ENCODE results near the gene RNF144B.

The RNF144B gene

GRCh38 chr6:18472941-18473340, 85.8 kb downstream of the RNF144B start:
- Histone ChIP-seq H3K9me3 (ENCODE audit: control insufficient read depth, insufficient read depth, low read length) (no peaks in the 10 kb centered on the region), H3F3A (ENCODE audit: control insufficient read depth, insufficient read depth) (peaks cover 50% of the 10 kb centered on the region), H3K27me3 (ENCODE audit: control insufficient read depth, low read length) (no peaks in the 10 kb centered on the region), H3K36me3 (ENCODE audit: control insufficient read depth, low read length) (peaks cover 9% of the 10 kb centered on the region), H3K9me2 (replicated peaks; ENCODE audit: control insufficient read depth, low read length) (no peaks in the 10 kb centered on the region), H3K4me3 (ENCODE audit: low read length) (no peak overlapping the region), H3K4me2 (ENCODE audit: low read length) (no peak overlapping the region), H3K27ac (ENCODE audit: low read depth, low read length) (no peak overlapping the region), H3K79me2 (ENCODE audit: control insufficient read depth, low read length) (no peaks in the 10 kb centered on the region), H4K20me1 (ENCODE audit: control insufficient read depth, insufficient read depth, low read depth, low read length) (peaks cover 3% of the 10 kb centered on the region; the same call in 1 of the 2 replicates), H3K4me1 (ENCODE audit: control insufficient read depth, low read length) (peaks cover 26% of the 10 kb centered on the region)
- no peak for TF ChIP-seq CTCF (IDR thresholded peaks at IDR 0.05; ENCODE audit: low read depth, low read length, poor library complexity, severe bottlenecking)
- no peak for TF ChIP-seq EZH2phosphoT487 (IDR thresholded peaks at IDR 0.05; ENCODE audit: borderline replicate concordance, low read length)

- TF ChIP-seq EZH2phosphoT487 (IDR thresholded peaks at IDR 0.05; ENCODE audit: borderline replicate concordance, low read length) (no peak), CTCF (IDR thresholded peaks at IDR 0.05; ENCODE audit: low read depth, low read length, poor library complexity, severe bottlenecking) (no peak)
- H3K4me2 ChIP-seq (ENCODE audit: low read length) = no peak overlapping the region
- H3F3A ChIP-seq (ENCODE audit: control insufficient read depth, insufficient read depth) = peaks cover 44% of the 10 kb centered on the region
- H3K79me2 ChIP-seq (ENCODE audit: control insufficient read depth, low read length) = no peaks in the 10 kb centered on the region
- no peaks in the 10 kb centered on the region for H3K27me3 ChIP-seq (ENCODE audit: control insufficient read depth, low read length)
- H3K36me3 ChIP-seq (ENCODE audit: control insufficient read depth, low read length) = peaks cover 1% of the 10 kb centered on the region
- peaks cover 34% of the 10 kb centered on the region for H3K4me1 ChIP-seq (ENCODE audit: control insufficient read depth, low read length)
- H3K27ac ChIP-seq (ENCODE audit: low read depth, low read length) = no peak overlapping the region
- H3K4me3 ChIP-seq (ENCODE audit: low read length) = no peak overlapping the region
- H4K20me1 ChIP-seq (ENCODE audit: control insufficient read depth, insufficient read depth, low read depth, low read length) = peaks cover 3% of the 10 kb centered on the region; the same call in 1 of the 2 replicates
- no peaks in the 10 kb centered on the region for H3K9me2 ChIP-seq (replicated peaks; ENCODE audit: control insufficient read depth, low read length)
- H3K9me3 ChIP-seq (ENCODE audit: control insufficient read depth, insufficient read depth, low read length) = no peaks in the 10 kb centered on the region
Measured at GRCh38 chr6:18473755-18474154, 86.6 kb downstream of the RNF144B start.

- Histone ChIP-seq H3K4me1 (ENCODE audit: control insufficient read depth, low read length) (peaks cover 36% of the 10 kb centered on the region), H3K36me3 (ENCODE audit: control insufficient read depth, low read length) (no peaks in the 10 kb centered on the region), H3K9me3 (ENCODE audit: control insufficient read depth, insufficient read depth, low read length) (no peaks in the 10 kb centered on the region), H3K4me2 (ENCODE audit: low read length) (peak overlapping the region; percentile 54), H3F3A (ENCODE audit: control insufficient read depth, insufficient read depth) (peaks cover 16% of the 10 kb centered on the region), H4K20me1 (ENCODE audit: control insufficient read depth, insufficient read depth, low read depth, low read length) (no peaks in the 10 kb centered on the region), H3K79me2 (ENCODE audit: control insufficient read depth, low read length) (no peaks in the 10 kb centered on the region), H3K27ac (ENCODE audit: low read depth, low read length) (peak overlapping the region; percentile 39; the same call in 1 of the 2 replicates), H3K27me3 (ENCODE audit: control insufficient read depth, low read length) (no peaks in the 10 kb centered on the region), H3K9me2 (replicated peaks; ENCODE audit: control insufficient read depth, low read length) (no peaks in the 10 kb centered on the region), H3K4me3 (ENCODE audit: low read length) (peak overlapping the region; percentile 11; the same call in 1 of the 2 replicates)
- TF ChIP-seq CTCF (IDR thresholded peaks at IDR 0.05; ENCODE audit: low read depth, low read length, poor library complexity, severe bottlenecking) (no peak), EZH2phosphoT487 (IDR thresholded peaks at IDR 0.05; ENCODE audit: borderline replicate concordance, low read length) (no peak)
Measured at GRCh38 chr6:18477301-18477941, 90.3 kb downstream of the RNF144B start.
